Esophagus squamous epithelium (tissue), 5 donors: ENCODE data around the gene SAMD14. TPM values are rescaled to one million over a fixed set of nuclear protein-coding genes. Genes with fewer than 3 reads are reported as not detected.
A peak's percentile ranks its signal among the peaks of the same experiment; 100 is the strongest.

ENCODE experiments used
- DNase-seq: peaks from one replicate; lab custom pipeline; 2025; lab: John Stamatoyannopoulos, UW
- H3K27ac ChIP-seq, 4 donors: fragments of 200-600 bp; sonication (generic); one replicate each; pipeline ENCODE4 v1.5.1; 2016 to 2019; ENCODE audit warnings: mild to moderate bottlenecking in 1 of 4
- H3K27me3 ChIP-seq, 4 donors: fragments of 200-600 bp; sonication (generic); 1 replicate in 3 of 4; 2 replicates in 1 of 4; pipeline versions ENCODE4 v1.5.1 to v1.6.0; 2017 to 2021; ENCODE audit warnings: antibody characterized with exemption in 1 of 4
- H3K36me3 ChIP-seq, 3 donors: fragments of 200-600 bp; sonication (generic); one replicate each; pipeline ENCODE4 v1.5.1; 2016 to 2019
- H3K4me1 ChIP-seq, 3 donors: fragments of 200-600 bp; sonication (generic); one replicate each; pipeline ENCODE4 v1.5.1; 2017 to 2019
- H3K4me3 ChIP-seq, 4 donors: fragments of 200-600 bp; sonication (generic); 1 replicate in 3 of 4; 2 replicates in 1 of 4; pipeline ENCODE4 v1.5.1; 2016 to 2019; ENCODE audit warnings: mild to moderate bottlenecking in 2 of 4, moderate library complexity in 1 of 4
- H3K9me3 ChIP-seq, 3 donors: fragments of 200-600 bp; sonication (generic); one replicate each; pipeline ENCODE4 v1.5.1; 2016 to 2019
- CTCF ChIP-seq, 6 experiments: fragments of 450-650 bp in 4 of 6; fragments of 200-600 bp in 2 of 6; sonication (generic) in 2 of 6; IDR thresholded peaks; one replicate each; pipeline ENCODE4 v1.5.1; 2016 to 2019; ENCODE audit warnings: antibody characterized with exemption in 6 of 6, mild to moderate bottlenecking in 4 of 6, moderate library complexity in 4 of 6
- POLR2A ChIP-seq, 4 donors: fragments of 450-650 bp; IDR thresholded peaks; one replicate each; pipeline ENCODE4 v1.6.1; 2017; ENCODE audit warnings: antibody characterized with exemption in 4 of 4, mild to moderate bottlenecking in 4 of 4, moderate library complexity in 3 of 4
- WGBS, 2 donors: methylation state at CpG; one replicate each; pipeline ENCODE4 v1.1.5; 2018; 5-methylcytosine and 5-hydroxymethylcytosine counted together
- intact Hi-C: fragments of 100-400 bp; cut with DNase I; formaldehyde crosslinking; loops from one replicate; pipeline ENCODE4 v1.15.0; 2022
- total RNA-seq, 4 donors: library from RNA; depleted of rRNA; stranded (reverse); fragments of >200 nt; gene quantifications; one replicate each; pipeline ENCODE4 v1.1.0, GENCODE V29; 2016
- donor health status: DM: yes; HTN: yes; CAD: no.

SAMD14 gene
- total RNA-seq, 4 donors from 2014 or later = 0.57 TPM; not detected in 3

GRCh38 chr17:50071692-50072091 lies 58.3 kb downstream of the SAMD14 start:
- no peaks in the 10 kb centered on the region for H3K9me3 ChIP-seq
- H3K27ac ChIP-seq = no peak overlapping the region
- TF ChIP-seq CTCF (IDR thresholded peaks at IDR 0.05) (no peak), POLR2A (IDR thresholded peaks at IDR 0.05) (no peak)
- peaks cover 0 to 4% (median 0%) of the 10 kb centered on the region in 3 donors for H3K4me1 ChIP-seq
- peaks cover 29 to 98% (median 60%) of the 10 kb centered on the region in 3 donors for H3K36me3 ChIP-seq
- H3K27me3 ChIP-seq = no peaks in the 10 kb centered on the region
- WGBS, 2 donors = 75 to 88% methylated on average over 4 of the region's 6 CpGs
- intact Hi-C loops = no loop called here
- H3K4me3 ChIP-seq = no peak overlapping the region
- DNase-seq = no peak

GRCh38 chr17:50070908-50071680 lies 58.9 kb downstream of the SAMD14 start:
- H3K9me3 ChIP-seq = no peaks in the 10 kb centered on the region
- intact Hi-C loops = no loop called here
- 63 to 80% methylated on average over 10 to 16 of the region's 16 CpGs for WGBS, 2 donors
- H3K27ac ChIP-seq = no peak overlapping the region
- peaks cover 0 to 4% (median 0%) of the 10 kb centered on the region in 3 donors for H3K4me1 ChIP-seq
- peaks cover 23 to 92% (median 54%) of the 10 kb centered on the region in 3 donors for H3K36me3 ChIP-seq
- no peaks in the 10 kb centered on the region for H3K27me3 ChIP-seq
- TF ChIP-seq CTCF (IDR thresholded peaks at IDR 0.05) = no peak
- TF ChIP-seq POLR2A (IDR thresholded peaks at IDR 0.05) = no peak
- no peak overlapping the region for H3K4me3 ChIP-seq
- DNase-seq = no peak

GRCh38 chr17:50067996-50068395 lies 62.0 kb downstream of the SAMD14 start:
- H3K27ac ChIP-seq = no peak overlapping the region
- DNase-seq = no peak

GRCh38 chr17:50066995-50067394 lies 63.0 kb downstream of the SAMD14 start:
- Histone ChIP-seq H3K4me1 (peaks cover 33 to 41% (median 41%) of the 10 kb centered on the region in 3 donors), H3K4me3 (no peak overlapping the region), H3K27me3 (no peaks in the 10 kb centered on the region), H3K27ac (no peak overlapping the region), H3K9me3 (no peaks in the 10 kb centered on the region), H3K36me3 (peaks cover 9 to 51% (median 25%) of the 10 kb centered on the region in 3 donors)
- TF ChIP-seq POLR2A (IDR thresholded peaks at IDR 0.05) = no peak
- no peak for TF ChIP-seq CTCF (IDR thresholded peaks at IDR 0.05)
- intact Hi-C loops = no loop called here
- DNase-seq = no peak
- WGBS, 2 donors = 93 to 100% methylated on average over 2 of the region's 2 CpGs

More at GRCh38 chr17:50067996-50068395, 62.0 kb downstream of the SAMD14 start:
- intact Hi-C loops = no loop called here
- Histone ChIP-seq H3K9me3 (no peaks in the 10 kb centered on the region), H3K4me3 (no peak overlapping the region), H3K4me1 (peaks cover 23 to 31% (median 31%) of the 10 kb centered on the region in 3 donors), H3K36me3 (peaks cover 9 to 61% (median 32%) of the 10 kb centered on the region in 3 donors), H3K27me3 (no peaks in the 10 kb centered on the region)
- WGBS, 2 donors = 79 to 89% methylated on average over 10 of the region's 13 CpGs
- TF ChIP-seq CTCF (IDR thresholded peaks at IDR 0.05) = no peak

- Histone ChIP-seq H3K4me3 (no peak overlapping the region), H3K4me1 (peaks cover 51 to 61% (median 60%) of the 10 kb centered on the region in 3 donors), H3K36me3 (peaks cover 8 to 33% (median 17%) of the 10 kb centered on the region in 3 donors), H3K27me3 (no peaks in the 10 kb centered on the region), H3K27ac (peak overlapping the region; percentile 89 to 95 (median 92)), H3K9me3 (no peaks in the 10 kb centered on the region)
- TF ChIP-seq CTCF (IDR thresholded peaks at IDR 0.05) (no peak), POLR2A (IDR thresholded peaks at IDR 0.05) (no peak)
- no peak for DNase-seq
- WGBS, 2 donors = 30 to 51% methylated on average over 3 of the region's 3 CpGs
- intact Hi-C loops = no loop called here
Measured at GRCh38 chr17:50065056-50065455, 64.9 kb downstream of the SAMD14 start.
